ENCODE results near the gene FLT4. TPM values are rescaled to one million over a fixed set of nuclear protein-coding genes. Genes with fewer than 3 reads are reported as not detected.

Gene FLT4
- total RNA-seq, 1 experiment from 2014 or later, result 0.44 TPM

DNA sequence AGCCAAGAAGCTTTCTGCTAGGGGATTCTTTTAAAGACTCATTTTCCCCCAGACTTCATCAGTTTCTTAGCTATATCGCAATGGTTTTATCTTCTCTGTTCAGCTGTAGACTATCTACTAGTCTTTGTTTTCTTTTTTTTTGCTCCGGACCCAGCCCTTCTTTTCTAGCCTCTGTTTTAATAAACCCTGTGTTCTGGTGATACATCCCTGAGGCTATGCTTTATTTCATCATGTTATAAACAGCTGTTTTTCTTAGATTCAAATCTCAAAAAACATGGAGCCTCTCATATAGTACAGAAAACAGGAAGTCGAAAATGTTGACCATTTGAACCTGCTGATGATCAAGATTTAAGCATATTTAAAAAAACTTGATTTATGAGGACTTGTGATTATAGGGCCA, 95.9 kb downstream of the FLT4 start:
- POLR2A ChIA-PET, result no interaction called here

More for the DNA sequence above, 95.9 kb downstream of the FLT4 start:
- no peak for ATAC-seq
- Histone ChIP-seq H3K4me3 (ENCODE audit: low read depth in 2 of 2, low read length in 2 of 2) (no peak overlapping the region), H3K27ac (ENCODE audit: low read length) (no peak overlapping the region), H3K27me3 (ENCODE audit: control insufficient read depth, insufficient read depth, low read length) (no peaks in the 10 kb centered on the region), H3K4me1 (ENCODE audit: control insufficient read depth, insufficient read depth, low read length) (no peaks in the 10 kb centered on the region; the same call in 1 of the 2 replicates), H3K36me3 (ENCODE audit: control insufficient read depth, insufficient read depth, low read length) (peaks cover 5% of the 10 kb centered on the region; the same call in 1 of the 2 replicates), H3K9me3 (ENCODE audit: control insufficient read depth, insufficient read depth, low read depth, low read length) (no peaks in the 10 kb centered on the region)
- no peak for DNase-seq (ENCODE audit: low read depth, low spot score)
- intact Hi-C loops (cut with micrococcal nuclease; ENCODE audit: unreplicated experiment), result no loop called here
- in situ Hi-C loops (cut with HindIII; ENCODE audit: low pct_unique_long_range_greater_than_20kb, low sequenced_read_pairs), result no loop called here
- TF ChIP-seq SIN3A (IDR thresholded peaks at IDR 0.05; ENCODE audit: borderline replicate concordance, insufficient read depth, low read depth, low read length) (no peak), TCF7L2 (IDR thresholded peaks at IDR 0.05; ENCODE audit: low read depth, low read length) (no peak)
- TF ChIP-seq, protein P1, sequence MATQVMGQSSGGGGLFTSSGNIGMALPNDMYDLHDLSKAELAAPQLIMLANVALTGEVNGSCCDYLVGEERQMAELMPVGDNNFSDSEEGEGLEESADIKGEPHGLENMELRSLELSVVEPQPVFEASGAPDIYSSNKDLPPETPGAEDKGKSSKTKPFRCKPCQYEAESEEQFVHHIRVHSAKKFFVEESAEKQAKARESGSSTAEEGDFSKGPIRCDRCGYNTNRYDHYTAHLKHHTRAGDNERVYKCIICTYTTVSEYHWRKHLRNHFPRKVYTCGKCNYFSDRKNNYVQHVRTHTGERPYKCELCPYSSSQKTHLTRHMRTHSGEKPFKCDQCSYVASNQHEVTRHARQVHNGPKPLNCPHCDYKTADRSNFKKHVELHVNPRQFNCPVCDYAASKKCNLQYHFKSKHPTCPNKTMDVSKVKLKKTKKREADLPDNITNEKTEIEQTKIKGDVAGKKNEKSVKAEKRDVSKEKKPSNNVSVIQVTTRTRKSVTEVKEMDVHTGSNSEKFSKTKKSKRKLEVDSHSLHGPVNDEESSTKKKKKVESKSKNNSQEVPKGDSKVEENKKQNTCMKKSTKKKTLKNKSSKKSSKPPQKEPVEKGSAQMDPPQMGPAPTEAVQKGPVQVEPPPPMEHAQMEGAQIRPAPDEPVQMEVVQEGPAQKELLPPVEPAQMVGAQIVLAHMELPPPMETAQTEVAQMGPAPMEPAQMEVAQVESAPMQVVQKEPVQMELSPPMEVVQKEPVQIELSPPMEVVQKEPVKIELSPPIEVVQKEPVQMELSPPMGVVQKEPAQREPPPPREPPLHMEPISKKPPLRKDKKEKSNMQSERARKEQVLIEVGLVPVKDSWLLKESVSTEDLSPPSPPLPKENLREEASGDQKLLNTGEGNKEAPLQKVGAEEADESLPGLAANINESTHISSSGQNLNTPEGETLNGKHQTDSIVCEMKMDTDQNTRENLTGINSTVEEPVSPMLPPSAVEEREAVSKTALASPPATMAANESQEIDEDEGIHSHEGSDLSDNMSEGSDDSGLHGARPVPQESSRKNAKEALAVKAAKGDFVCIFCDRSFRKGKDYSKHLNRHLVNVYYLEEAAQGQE (IDR thresholded peaks at IDR 0.05; ENCODE audit: insufficient read depth in 1 of 2, low read depth in 2 of 2, low read length in 1 of 2), result no peak
- TF ChIP-seq, protein P2, sequence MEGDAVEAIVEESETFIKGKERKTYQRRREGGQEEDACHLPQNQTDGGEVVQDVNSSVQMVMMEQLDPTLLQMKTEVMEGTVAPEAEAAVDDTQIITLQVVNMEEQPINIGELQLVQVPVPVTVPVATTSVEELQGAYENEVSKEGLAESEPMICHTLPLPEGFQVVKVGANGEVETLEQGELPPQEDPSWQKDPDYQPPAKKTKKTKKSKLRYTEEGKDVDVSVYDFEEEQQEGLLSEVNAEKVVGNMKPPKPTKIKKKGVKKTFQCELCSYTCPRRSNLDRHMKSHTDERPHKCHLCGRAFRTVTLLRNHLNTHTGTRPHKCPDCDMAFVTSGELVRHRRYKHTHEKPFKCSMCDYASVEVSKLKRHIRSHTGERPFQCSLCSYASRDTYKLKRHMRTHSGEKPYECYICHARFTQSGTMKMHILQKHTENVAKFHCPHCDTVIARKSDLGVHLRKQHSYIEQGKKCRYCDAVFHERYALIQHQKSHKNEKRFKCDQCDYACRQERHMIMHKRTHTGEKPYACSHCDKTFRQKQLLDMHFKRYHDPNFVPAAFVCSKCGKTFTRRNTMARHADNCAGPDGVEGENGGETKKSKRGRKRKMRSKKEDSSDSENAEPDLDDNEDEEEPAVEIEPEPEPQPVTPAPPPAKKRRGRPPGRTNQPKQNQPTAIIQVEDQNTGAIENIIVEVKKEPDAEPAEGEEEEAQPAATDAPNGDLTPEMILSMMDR (IDR thresholded peaks at IDR 0.05), result no peak
- BruUV-seq (replicated peaks), result no TSS peak
- CTCF ChIA-PET, result no interaction called here

Other genes starting within 250 kb of the FLT4 start
- gene CNOT6, start 155.2 kb downstream of the FLT4 start, total RNA-seq (2021; ENCODE audit: unreplicated experiment), result 32.8 TPM
- gene SCGB3A1, start 58.1 kb downstream of the FLT4 start, total RNA-seq (2021; ENCODE audit: unreplicated experiment), result not detected
- not detected for gene OR2Y1, start 90.5 kb upstream of the FLT4 start, total RNA-seq (2021; ENCODE audit: unreplicated experiment)
- 113 TPM for gene MGAT1, start 153.2 kb upstream of the FLT4 start, total RNA-seq (2021; ENCODE audit: unreplicated experiment)
- 17.8 TPM for gene ZFP62, start 211.7 kb upstream of the FLT4 start, total RNA-seq (2021; ENCODE audit: unreplicated experiment)
- gene BTNL8, start 249.6 kb upstream of the FLT4 start, total RNA-seq (2021; ENCODE audit: unreplicated experiment), result not detected